H1 (cell line): ENCODE data around the gene RNF151. TPM values are rescaled to one million over a fixed set of nuclear protein-coding genes. Genes with fewer than 3 reads are reported as not detected.

ENCODE experiments used
- CTCF ChIA-PET: fragments of 300-600 bp; sonication (Branson Sonifier 250); formaldehyde crosslinking; loops from one replicate; lab custom pipeline; 2021; ENCODE audit not compliant: partially characterized antibody; lab: Charles Lee
- POLR2A ChIA-PET: fragments of 300-600 bp; sonication (Branson Sonifier 250); formaldehyde crosslinking; loops from one replicate; lab custom pipeline; 2021; ENCODE audit warnings: inconsistent platforms; ENCODE audit not compliant: partially characterized antibody; lab: Charles Lee
- DNase-seq, 2 experiments: peaks; one replicate each; pipeline versions ENCODE4 v3.0.0 to v3.0.0-alpha.2; 2010 to 2022; ENCODE audit warnings: low spot score in 2 of 2, low read depth in 1 of 2, mixed read lengths in 1 of 2
- FAIRE-seq: peaks from 2 replicates; lab custom pipeline; 2011; peaks lifted over from hg19 to GRCh38; lab: Jason Lieb, UNC
- H2AFZ ChIP-seq: 2 replicates; pipeline ENCODE4 v1.8.1; 2012; ENCODE audit warnings: low read length, inconsistent platforms
- H2AK5ac ChIP-seq: 2 replicates; pipeline ENCODE4 v1.6.1; 2013; ENCODE audit warnings: low read depth, low read length
- H2BK120ac ChIP-seq: replicated peaks from 2 replicates; pipeline ENCODE3; 2013; ENCODE audit warnings: low read depth, low read length, inconsistent platforms
- H2BK12ac ChIP-seq: 2 replicates; pipeline ENCODE4 v1.6.1; 2013; ENCODE audit warnings: low read depth, low read length
- H2BK15ac ChIP-seq: 2 replicates; pipeline ENCODE4 v1.6.1; 2013; ENCODE audit warnings: low read length
- H2BK20ac ChIP-seq: 2 replicates; pipeline ENCODE4 v1.6.1; 2013; ENCODE audit warnings: low read length
- H2BK5ac ChIP-seq: 2 replicates; pipeline ENCODE4 v1.6.1; 2013; ENCODE audit warnings: low read depth, low read length
- H3K14ac ChIP-seq: 2 replicates; pipeline ENCODE4 v1.6.1; 2013; ENCODE audit warnings: inconsistent platforms; ENCODE audit not compliant: insufficient read length
- H3K18ac ChIP-seq: 2 replicates; pipeline ENCODE4 v1.6.1; 2013; ENCODE audit warnings: low read length; ENCODE audit errors: extremely low read depth
- H3K23ac ChIP-seq: 2 replicates; pipeline ENCODE4 v1.6.1; 2013; ENCODE audit warnings: inconsistent platforms; ENCODE audit not compliant: insufficient read length
- H3K23me2 ChIP-seq: 2 replicates; pipeline ENCODE4 v1.6.1; 2013; ENCODE audit warnings: low read depth, low read length
- H3K27ac ChIP-seq: 2 replicates; pipeline ENCODE4 v1.6.1; 2011; ENCODE audit warnings: low read depth, low read length, inconsistent platforms
- H3K27me3 ChIP-seq, 4 experiments: replicated peaks in 1 of 4; 1 replicate in 1 of 4; 2 replicates in 3 of 4; pipeline versions ENCODE4 v1.6.1 to v1.8.1; 2011 to 2013; ENCODE audit warnings: low read length in 3 of 4, mild to moderate bottlenecking in 3 of 4, inconsistent platforms in 2 of 4, mixed read lengths in 2 of 4, moderate library complexity in 1 of 4; ENCODE audit not compliant: control insufficient read depth in 3 of 4, insufficient read depth in 3 of 4; ENCODE audit errors: extremely low read depth in 1 of 4
- H3K36me3 ChIP-seq, 4 experiments: 2 replicates each; pipeline versions ENCODE4 v1.6.1 to v1.8.1; 2011 to 2013; ENCODE audit warnings: mild to moderate bottlenecking in 4 of 4, low read length in 3 of 4, moderate library complexity in 2 of 4, control low read depth in 1 of 4, inconsistent platforms in 1 of 4; ENCODE audit not compliant: insufficient read depth in 4 of 4, control insufficient read depth in 2 of 4
- H3K4ac ChIP-seq: replicated peaks from 2 replicates; pipeline ENCODE3; 2013; ENCODE audit warnings: low read length, low read depth, mixed read lengths, inconsistent platforms; ENCODE audit not compliant: insufficient read length
- H3K4me1 ChIP-seq, 4 experiments: replicated peaks in 1 of 4; 1 replicate in 1 of 4; 2 replicates in 3 of 4; pipeline versions ENCODE4 v1.6.1 to v1.8.1; 2011 to 2013; ENCODE audit warnings: low read length in 3 of 4, inconsistent platforms in 2 of 4, mixed read lengths in 1 of 4; ENCODE audit not compliant: insufficient read depth in 4 of 4, control insufficient read depth in 3 of 4
- H3K4me2 ChIP-seq, 2 experiments: 2 replicates each; pipeline versions ENCODE4 v1.6.1 to v1.8.1; 2011 to 2013; ENCODE audit warnings: low read depth in 2 of 2, low read length in 2 of 2, control low read depth in 1 of 2, inconsistent platforms in 1 of 2, mild to moderate bottlenecking in 1 of 2; ENCODE audit not compliant: insufficient read depth in 1 of 2
- H3K4me3 ChIP-seq, 4 experiments: fragments of 200-600, 300-600 bp in 1 of 4; sonication (generic), shearing (Covaris generic), sonication (Bioruptor Twin) in 1 of 4; 2 replicates each; pipeline versions ENCODE4 v1.5.1 to v1.8.1; 2011 to 2016; ENCODE audit warnings: low read length in 4 of 4, low read depth in 3 of 4, control low read depth in 2 of 4, inconsistent platforms in 2 of 4, mild to moderate bottlenecking in 2 of 4, mixed read lengths in 1 of 4, moderate library complexity in 1 of 4; ENCODE audit not compliant: insufficient read depth in 2 of 4; ENCODE audit errors: extremely low read depth in 1 of 4
- H3K56ac ChIP-seq: replicated peaks from 2 replicates; pipeline ENCODE3; 2013; ENCODE audit warnings: low read depth, mild to moderate bottlenecking, mixed read lengths, low read length, inconsistent platforms; ENCODE audit not compliant: insufficient read length
- H3K79me1 ChIP-seq: 2 replicates; pipeline ENCODE4 v1.6.1; 2013; ENCODE audit warnings: low read depth, low read length, control low read depth
- H3K79me2 ChIP-seq, 2 experiments: 2 replicates each; pipeline versions ENCODE4 v1.6.1 to v1.8.1; 2012 to 2013; ENCODE audit warnings: low read length in 2 of 2, mild to moderate bottlenecking in 2 of 2, inconsistent platforms in 1 of 2; ENCODE audit not compliant: insufficient read depth in 2 of 2, control insufficient read depth in 1 of 2
- H3K9ac ChIP-seq, 4 experiments: replicated peaks in 1 of 4; 1 replicate in 1 of 4; 2 replicates in 3 of 4; pipeline versions ENCODE4 v1.6.1 to v1.8.1; 2011 to 2013; ENCODE audit warnings: low read depth in 3 of 4, low read length in 3 of 4, control low read depth in 2 of 4, mild to moderate bottlenecking in 2 of 4, moderate library complexity in 2 of 4, inconsistent platforms in 1 of 4; ENCODE audit errors: extremely low read depth in 1 of 4
- H3K9me3 ChIP-seq, 2 experiments: 2 replicates each; pipeline versions ENCODE4 v1.6.1 to v1.8.1; 2012 to 2013; ENCODE audit warnings: mild to moderate bottlenecking in 2 of 2, moderate library complexity in 2 of 2, control low read depth in 1 of 2, inconsistent platforms in 1 of 2, low read depth in 1 of 2, low read length in 1 of 2, mixed read lengths in 1 of 2; ENCODE audit not compliant: insufficient read depth in 2 of 2
- H4K20me1 ChIP-seq, 2 experiments: replicated peaks in 1 of 2; 2 replicates each; pipeline versions ENCODE3 to v1.8.1; 2011 to 2013; ENCODE audit warnings: inconsistent platforms in 2 of 2, low read length in 2 of 2, mild to moderate bottlenecking in 1 of 2; ENCODE audit not compliant: insufficient read depth in 2 of 2, control insufficient read depth in 1 of 2
- H4K5ac ChIP-seq: 2 replicates; pipeline ENCODE4 v1.6.1; 2013; ENCODE audit warnings: low read length, low read depth, mixed read lengths, inconsistent platforms; ENCODE audit not compliant: insufficient read length
- H4K8ac ChIP-seq: 2 replicates; pipeline ENCODE4 v1.8.0; 2013; ENCODE audit warnings: mild to moderate bottlenecking, moderate library complexity, low read length, inconsistent platforms; ENCODE audit not compliant: insufficient read depth; ENCODE audit errors: extremely low read depth
- H4K91ac ChIP-seq: replicated peaks from 2 replicates; pipeline ENCODE3; 2013; ENCODE audit warnings: low read length, mixed read lengths, inconsistent platforms; ENCODE audit not compliant: insufficient read length
- MAX ChIP-seq: IDR thresholded peaks from 2 replicates; pipeline ENCODE4 v1.6.1; 2012; ENCODE audit warnings: inconsistent platforms
- TCF12 ChIP-seq: IDR thresholded peaks from 2 replicates; pipeline ENCODE4 v1.6.1; 2011; ENCODE audit warnings: low read depth, mild to moderate bottlenecking, low read length
- WGBS, 2 experiments: shearing (Covaris generic) in 1 of 2; methylation state at CpG; one replicate each; pipeline versions ENCODE4 v1.1.6 to v1.1.7; 2013 to 2015; ENCODE audit warnings: low lambda C conversion rate in 2 of 2, mixed read lengths in 2 of 2, inconsistent platforms in 1 of 2, low coverage in 1 of 2, missing lambda C conversion rate in 1 of 2; ENCODE audit not compliant: insufficient replicate concordance in 2 of 2, insufficient coverage in 1 of 2, insufficient read length in 1 of 2; ENCODE audit errors: extremely low coverage in 1 of 2, missing lambda C conversion rate in 1 of 2; 5-methylcytosine and 5-hydroxymethylcytosine counted together
- polyA plus RNA-seq, 7 experiments: library from polyadenylated mRNA; depleted of rRNA in 3 of 7; stranded (reverse) in 5 of 7; unstranded in 2 of 7; fragments of >200 nt in 5 of 7; fragments of 200-250 nt in 2 of 7; gene quantifications; 1 replicate in 5 of 7; 2 replicates in 1 of 7; 4 replicates in 1 of 7; pipeline versions ENCODE4 v1.2.1 to v1.2.3, GENCODE V29; 2011 to 2013; ENCODE audit warnings: missing spikeins in 2 of 7, mixed read lengths in 2 of 7
- total RNA-seq: library from RNA; stranded (reverse); fragmentation: NEBNext Ultra II Directional; extraction: Animal tissue kit (Norgen Biotek cat#: 25700); gene quantifications from 2 replicates; pipeline ENCODE4 v1.2.1, GENCODE V29; 2021
- TF ChIP-seq, protein P1 (sequence below): IDR thresholded peaks from 2 replicates; pipeline ENCODE4 v1.6.1; 2012; ENCODE audit warnings: inconsistent platforms

Gene RNF151
- total and polyA plus RNA-seq, 2 of the 8 experiments (the other 6 are each of a cell fraction or from before 2014, with no cell fraction given) = not detected

DNA sequence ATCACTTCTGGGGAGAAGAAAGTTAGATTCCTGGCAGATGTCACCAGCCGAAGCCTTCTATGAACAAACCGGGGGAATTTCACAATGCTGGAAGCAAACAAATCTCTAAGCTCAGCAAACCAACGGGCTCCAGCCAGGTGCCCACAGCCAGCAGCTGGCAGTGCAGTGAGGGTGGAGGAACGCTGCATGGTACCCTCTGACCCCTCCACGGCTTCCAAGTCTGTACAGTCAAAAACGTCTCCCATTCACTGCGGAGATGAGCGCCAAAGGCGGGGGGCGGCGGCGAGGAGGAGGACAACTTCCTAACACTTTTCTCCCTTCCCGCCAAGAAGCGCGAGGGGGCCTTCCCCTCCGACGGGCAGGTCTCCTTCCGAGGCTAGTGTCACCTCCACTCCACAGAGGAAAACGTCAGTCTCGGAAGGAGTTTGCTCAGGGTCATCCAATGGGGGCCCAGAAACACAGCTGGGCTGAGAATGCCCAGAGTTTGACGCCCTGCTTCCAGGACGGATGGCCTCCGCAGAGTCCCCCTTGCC lies 42.0 kb downstream of the RNF151 start:
- no peak overlapping the region for H3K56ac ChIP-seq
- 24% methylated on average over 23 of the region's 23 CpGs; no CpG with 5 or more reads in 1 of the 2 experiments for WGBS, 2 experiments
- H3K9ac ChIP-seq = peak overlapping the region; percentile 51 to 83 (median 76)
- DNase-seq = no peak
- FAIRE-seq = no peak
- no peak overlapping the region for H2BK20ac ChIP-seq
- peaks cover 12% of the 10 kb centered on the region; the same call in 1 of the 2 replicates for H3K23me2 ChIP-seq
- no peak overlapping the region for H3K27ac ChIP-seq
- H3K4me2 ChIP-seq = peak overlapping the region; percentile 89 to 92
- H4K8ac ChIP-seq = no peak overlapping the region
- TF ChIP-seq, protein P1, sequence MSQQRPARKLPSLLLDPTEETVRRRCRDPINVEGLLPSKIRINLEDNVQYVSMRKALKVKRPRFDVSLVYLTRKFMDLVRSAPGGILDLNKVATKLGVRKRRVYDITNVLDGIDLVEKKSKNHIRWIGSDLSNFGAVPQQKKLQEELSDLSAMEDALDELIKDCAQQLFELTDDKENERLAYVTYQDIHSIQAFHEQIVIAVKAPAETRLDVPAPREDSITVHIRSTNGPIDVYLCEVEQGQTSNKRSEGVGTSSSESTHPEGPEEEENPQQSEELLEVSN = peak; percentile 98
- TF ChIP-seq MAX (peak; percentile 80), TCF12 (no peak)
- 0 out of 2 replicates have a peak overlapping the region, but pooled peaks have one; percentile 53 for H2AK5ac ChIP-seq
- H4K5ac ChIP-seq = no peak overlapping the region
- H3K9me3 ChIP-seq = no peaks in the 10 kb centered on the region
- H3K79me2 ChIP-seq = peaks cover 22 to 43% of the 10 kb centered on the region in 2 experiments; a peak in 3 of 4 replicates
- H2BK12ac ChIP-seq = no peak overlapping the region
- CTCF ChIA-PET = interaction anchor here (1.1 to 2.8 kb wide), 7 partner anchors 8 to 138 kb away, joined by 3 to 7 read pairs (median 6); partner anchors contain the start of genes NHERF2 and NPW
- peaks cover 9% of the 10 kb centered on the region; the same call in 1 of the 2 replicates for H3K79me1 ChIP-seq
- no peaks in the 10 kb centered on the region for H3K27me3 ChIP-seq
- H2BK120ac ChIP-seq = no peak overlapping the region
- H3K36me3 ChIP-seq = 0 out of 8 replicates have a peak, but pooled peaks cover 0 to 2% (median 0%) of the 10 kb centered on the region in 4 experiments
- POLR2A ChIA-PET = interaction anchor here (0.6 to 2.8 kb wide), 16 partner anchors 9 to 493 kb away, joined by 3 to 17 read pairs (median 4); partner anchors contain the start of genes NPW, RPS2, TBL3 and TRAF7
- no peak overlapping the region for H3K14ac ChIP-seq
- no peak overlapping the region for H2BK15ac ChIP-seq
- H4K91ac ChIP-seq = no peak overlapping the region
- H2AFZ ChIP-seq = no peak overlapping the region
- no peak overlapping the region for H2BK5ac ChIP-seq
- H3K4ac ChIP-seq = no peak overlapping the region
- peak overlapping the region; percentile 66 to 95 (median 83) for H3K4me3 ChIP-seq
- no peak overlapping the region for H3K23ac ChIP-seq
- H3K18ac ChIP-seq = no peak overlapping the region
- peaks cover 3 to 36% (median 22%) of the 10 kb centered on the region in 4 experiments for H3K4me1 ChIP-seq
- H4K20me1 ChIP-seq = peaks cover 17 to 44% of the 10 kb centered on the region in 2 experiments
